NCI-H1436 treated with DMSO at 0.1 percent for 48 hours (cell line): ENCODE results near the gene RANBP3.
A peak's percentile ranks its signal among the peaks of the same experiment; 100 is the strongest.
"Not testable (repeated sequence)": the region's sequence is repeated elsewhere in the genome, so short reads cannot be mapped to it uniquely, and the experiment has no call there.

Experiments
- DNase-seq: peaks from one replicate; lab custom pipeline; 2025; lab: John Stamatoyannopoulos, UW

RANBP3 gene

DNA sequence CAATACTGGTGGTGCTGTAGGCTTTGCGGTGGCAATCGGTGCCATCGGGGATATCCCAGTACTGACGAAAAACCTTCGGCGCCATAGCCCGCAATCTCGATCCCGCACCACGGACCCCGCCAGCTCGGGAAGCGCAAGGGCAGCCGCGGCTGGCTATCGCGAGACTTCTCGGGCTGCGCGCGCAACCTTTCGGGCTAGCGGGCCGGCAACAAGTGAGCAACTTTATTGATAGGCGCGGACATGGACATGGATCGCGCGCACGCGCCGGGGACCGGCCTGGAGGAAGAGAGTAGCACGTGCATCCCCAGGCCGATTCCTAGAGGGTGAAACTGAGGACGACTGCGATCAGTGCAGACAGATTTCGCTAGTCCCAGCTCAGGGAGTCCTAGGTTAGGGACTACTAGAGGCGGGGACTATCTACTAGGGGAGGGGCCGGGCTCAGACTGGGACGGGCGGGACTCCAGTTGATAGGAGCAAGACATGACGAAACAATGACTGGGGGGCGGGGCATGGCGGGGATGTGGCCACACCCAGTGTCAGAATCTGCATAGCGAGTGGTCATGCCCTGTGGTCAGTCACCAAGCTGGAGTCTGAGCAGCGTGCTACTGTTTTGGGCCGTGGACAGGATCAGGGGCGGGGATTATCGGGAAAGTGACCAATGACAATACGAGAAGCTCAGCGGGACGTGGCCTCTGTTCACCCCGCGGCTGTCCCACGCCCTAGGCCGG lies 74.2 kb downstream of the RANBP3 start, which contains the start of gene NDUFA11:
NDUFA11 (minus strand) TSS at position 167 of the 728 bp plus-strand sequence; CDS start at position 85, 82 bp downstream.
- peak; percentile 82 for DNase-seq

DNA sequence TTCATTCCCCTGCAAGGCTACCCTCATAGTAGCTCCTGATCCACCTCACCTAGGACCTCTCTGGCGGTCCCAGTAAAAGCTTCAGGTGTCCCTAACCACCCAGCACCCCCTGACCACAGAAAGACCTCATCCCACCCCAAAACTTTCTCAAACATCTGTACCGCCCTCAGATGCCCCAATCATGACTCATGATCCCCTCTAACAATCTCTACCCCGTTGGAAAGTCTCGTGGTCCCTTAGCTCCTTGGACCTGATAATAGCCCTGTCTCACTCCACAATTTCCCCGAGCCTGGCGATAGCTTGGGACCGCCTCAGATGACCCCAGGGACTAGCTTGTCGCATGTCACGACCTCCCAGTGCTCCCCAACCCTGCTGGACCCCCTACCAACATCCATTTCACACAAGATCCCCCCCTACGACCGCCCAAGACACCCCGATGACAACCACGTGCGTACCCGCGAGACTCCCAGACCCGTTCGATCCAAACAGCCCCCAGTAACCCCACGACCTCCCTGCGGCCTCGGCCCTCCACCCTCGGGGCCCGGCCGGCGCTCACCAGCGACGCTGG lies 74.8 kb downstream of the RANBP3 start:
- no peak for DNase-seq

DNA sequence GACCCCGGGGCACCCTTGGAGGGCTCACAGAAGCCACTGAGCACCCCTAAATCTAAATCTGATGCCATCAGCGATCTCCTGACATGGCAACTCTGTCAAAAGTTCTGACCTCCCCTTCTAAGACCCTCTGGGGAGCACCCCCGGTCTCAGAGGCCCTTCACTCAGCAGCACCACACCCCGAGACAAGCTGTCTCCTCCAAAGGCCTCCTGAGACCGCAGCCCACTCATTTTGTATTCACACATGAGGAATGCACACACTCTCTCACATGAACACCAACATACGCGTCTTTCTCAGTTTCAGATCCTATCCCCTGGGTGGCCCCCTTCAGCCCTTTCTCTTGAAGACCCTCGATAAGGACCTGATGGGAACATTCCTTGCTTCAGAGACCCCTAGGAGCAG lies 77.0 kb downstream of the RANBP3 start:
- no peak for DNase-seq

DNA sequence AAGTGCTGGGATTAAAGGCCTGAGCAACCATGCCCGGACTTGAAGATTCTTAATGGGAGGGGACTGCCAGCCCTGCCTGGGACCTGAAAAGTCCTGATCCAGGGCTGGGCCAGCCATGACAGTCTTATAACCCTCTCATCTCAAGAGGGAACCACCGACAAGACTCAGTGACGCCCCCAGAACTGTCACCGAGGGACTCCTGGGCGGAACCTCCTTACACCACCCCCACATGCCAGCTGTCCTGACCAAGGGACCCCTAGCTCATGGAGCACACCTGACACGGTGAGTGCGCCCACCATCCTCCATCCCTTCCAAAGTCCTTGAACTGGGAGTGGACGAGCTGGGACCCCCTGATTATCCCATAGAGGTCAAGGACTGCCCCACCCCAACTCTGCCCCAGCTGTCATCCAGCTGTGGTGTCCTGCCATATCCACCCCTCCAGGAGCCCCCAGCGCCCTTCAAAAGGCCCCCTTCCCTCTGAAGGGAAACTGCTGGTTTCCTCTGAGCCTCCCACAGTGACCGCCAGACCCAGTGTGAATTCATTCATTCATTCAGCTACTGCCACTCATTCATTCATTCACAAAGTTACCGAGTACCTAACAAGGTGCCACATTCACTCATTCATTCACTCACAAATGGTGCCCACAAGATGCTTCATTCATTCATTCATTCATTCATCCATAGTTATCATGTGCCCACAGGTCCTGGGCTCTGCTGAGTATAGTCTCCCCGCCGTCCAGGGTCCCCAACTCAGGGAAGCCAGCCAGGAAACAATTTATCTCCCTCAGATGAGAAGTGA lies 78.0 kb downstream of the RANBP3 start:
- DNase-seq: no peak

DNA sequence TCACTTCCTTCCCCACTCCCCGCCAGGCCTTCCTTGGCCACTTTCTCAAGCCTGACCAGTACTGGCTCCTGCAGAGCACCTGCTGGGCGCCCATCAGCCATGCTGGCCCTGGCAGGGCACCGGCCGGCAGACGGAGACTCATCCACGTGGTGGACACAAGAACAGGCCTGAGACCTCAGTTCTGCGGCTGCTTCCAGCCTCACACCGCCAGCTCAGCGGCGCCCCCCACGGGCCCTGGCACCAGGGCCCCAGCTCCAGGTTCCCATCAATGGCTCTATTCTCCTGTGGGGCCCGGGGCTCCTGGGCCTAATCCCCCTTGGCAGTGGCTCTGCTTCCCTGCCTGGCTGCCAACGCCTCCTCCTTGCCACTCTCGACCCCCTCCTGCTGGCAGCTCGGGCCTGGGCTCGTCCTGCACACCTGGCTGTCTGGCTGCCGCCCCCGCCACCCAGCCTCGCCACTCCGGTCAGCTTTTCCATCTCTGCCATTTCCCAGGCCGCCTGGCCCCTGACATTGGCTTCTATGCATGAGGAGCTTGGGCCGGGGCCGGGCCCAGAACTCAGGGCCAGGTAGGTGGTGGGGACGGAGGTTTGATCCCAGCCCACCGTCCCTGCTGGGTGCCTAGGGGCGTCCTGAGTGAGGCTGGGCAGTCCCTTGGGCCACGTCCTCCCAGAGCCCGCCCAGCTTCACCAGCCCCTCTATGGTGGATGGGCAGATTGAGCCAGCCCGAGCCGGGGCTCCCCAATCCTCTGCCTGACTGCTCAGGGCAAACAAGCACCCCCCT lies 80.6 kb downstream of the RANBP3 start:
- DNase-seq: no peak

DNA sequence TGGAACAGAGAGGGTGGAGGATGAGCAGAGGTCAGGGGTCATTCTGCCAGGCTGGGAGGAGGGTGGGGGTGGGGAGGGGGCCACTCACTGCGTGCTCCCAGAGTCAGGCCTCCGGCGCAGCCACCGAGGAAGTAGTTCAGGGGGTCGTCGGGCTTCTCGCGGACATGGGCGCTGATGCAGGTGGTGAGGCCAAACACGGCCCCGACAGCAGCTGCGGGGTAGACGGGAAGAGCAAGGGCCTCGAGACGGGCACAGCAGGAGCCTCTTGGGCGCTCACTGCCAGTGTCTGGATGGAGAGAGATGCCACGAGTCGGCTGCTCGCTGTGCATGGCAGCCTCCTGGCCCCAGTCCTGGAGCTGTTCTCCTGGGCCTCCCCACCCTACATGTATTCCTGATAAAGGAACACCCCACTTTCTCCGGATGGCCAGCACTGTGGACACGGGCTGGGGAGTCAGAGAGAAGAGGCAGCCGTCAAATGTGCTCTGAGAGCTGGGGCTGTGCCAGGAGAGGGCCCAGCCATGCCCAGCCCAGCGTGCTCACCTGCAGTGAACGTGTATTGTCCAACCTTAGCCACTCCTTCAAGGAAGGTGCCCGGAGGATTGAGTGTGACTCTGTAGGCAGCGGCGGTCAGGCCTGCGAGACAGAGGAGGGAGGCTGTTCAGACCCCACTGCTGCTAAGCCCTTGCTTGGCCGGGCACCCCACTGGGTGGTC lies 81.4 kb downstream of the RANBP3 start:
- DNase-seq: no peak

DNA sequence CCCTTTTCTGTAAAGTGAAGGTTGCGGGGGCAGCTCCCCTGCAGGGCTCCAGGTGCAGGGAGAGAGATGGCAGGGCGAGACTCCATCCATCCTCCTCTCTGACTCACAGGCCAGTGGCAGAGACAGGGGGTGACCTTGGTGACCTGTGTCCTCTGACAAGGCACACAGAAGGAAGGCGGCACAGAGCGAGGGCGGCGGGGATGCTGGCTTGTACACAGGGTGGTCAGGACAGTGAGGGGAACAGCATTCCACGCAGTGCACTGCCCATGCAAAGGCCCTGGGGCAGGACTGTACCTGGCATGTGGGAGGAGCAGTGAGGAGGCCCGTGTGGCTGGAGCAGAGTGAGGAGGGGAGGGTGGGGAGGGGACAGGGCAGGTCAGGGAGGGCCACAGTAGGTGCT lies 82.0 kb downstream of the RANBP3 start:
- no peak for DNase-seq

DNA sequence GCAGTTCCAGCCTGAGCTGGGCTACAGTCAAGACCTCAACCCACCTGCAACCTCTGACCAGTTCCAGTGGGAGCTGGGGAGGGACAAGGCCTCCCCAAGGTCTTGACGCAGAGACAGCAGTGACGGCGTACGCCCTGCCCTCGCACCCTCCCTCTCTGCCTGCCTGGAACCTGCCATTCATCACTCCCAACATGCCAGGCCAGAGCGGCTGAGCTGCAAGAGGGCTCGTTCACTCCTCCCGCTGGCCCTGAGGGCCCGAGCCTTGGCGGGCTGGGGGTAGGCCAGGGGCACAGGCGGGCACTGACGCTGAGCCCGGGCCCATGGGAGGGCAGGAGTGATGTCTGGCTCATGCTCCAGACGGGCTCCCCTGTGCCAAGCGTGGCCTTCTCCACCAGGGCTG lies 82.5 kb downstream of the RANBP3 start:
- no peak for DNase-seq

DNA sequence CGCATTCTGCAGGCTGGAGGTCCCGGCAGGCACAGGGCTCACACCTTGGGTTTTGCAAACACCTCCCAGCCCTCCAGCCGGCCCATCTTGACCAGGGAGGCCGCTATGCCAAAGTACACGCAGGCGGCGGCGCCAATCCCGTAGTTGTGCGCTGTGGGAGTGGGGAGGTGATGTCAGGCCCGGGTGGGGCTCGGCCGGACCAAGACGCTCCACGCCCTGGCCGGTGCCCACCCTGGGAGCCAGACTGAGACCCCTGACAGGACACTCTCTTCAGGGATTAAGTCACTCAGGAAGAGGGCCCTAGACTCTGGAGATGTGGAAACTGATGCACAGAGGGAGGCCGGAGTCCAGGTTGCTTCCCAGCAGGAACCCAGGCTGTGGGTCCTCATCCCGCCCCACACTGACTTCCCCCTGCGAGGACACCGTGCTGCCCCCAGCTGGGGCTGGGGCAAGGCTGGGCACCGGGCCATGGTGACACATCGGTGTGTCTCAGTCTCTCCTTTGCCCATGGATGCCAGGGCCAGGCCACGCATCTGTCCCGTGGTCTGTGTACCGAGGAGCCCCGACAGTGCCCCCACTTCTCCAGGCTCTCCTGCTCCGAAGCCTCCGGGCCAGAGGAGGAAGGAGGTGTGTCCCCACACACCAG lies 83.1 kb downstream of the RANBP3 start:
- no peak for DNase-seq

DNA sequence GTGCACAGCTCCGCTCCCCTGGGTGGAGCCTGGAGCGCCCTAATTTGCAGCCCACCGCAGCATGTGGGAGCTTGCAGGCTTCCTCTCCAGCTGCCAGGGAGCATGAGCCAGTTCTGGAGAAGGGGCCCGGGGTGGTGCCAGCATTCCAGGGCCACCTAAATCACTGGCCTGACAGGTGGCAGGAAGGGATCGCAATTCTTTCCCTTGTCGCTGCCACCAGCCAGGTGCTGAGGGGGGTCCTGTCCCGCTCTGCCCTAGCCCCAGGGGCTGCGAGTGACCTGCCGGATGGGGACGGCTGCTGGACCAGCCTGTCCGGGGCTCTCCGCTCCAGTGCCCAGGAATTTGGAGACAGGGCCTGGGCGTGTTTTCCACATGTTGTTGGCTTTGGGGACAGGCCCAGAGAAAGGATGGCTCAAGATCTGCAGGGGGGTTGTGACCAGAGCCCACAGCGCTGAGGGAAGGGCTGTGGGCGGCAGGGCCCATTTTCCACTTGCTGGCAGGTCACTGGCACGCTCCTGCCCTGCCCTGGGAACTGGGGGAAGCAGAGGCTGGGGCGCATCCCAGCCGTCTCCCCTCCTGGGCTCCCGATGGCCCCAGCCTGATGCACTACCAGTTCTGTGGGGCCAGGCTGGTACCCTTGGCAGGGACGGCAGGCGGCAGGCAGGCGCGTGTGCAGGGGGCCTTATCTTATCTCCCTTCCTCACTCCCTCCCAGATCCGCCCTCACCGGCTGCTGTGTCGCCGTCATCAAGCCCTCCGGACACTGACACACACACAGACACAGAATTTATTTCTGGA lies 83.8 kb downstream of the RANBP3 start:
- no peak for DNase-seq

DNA sequence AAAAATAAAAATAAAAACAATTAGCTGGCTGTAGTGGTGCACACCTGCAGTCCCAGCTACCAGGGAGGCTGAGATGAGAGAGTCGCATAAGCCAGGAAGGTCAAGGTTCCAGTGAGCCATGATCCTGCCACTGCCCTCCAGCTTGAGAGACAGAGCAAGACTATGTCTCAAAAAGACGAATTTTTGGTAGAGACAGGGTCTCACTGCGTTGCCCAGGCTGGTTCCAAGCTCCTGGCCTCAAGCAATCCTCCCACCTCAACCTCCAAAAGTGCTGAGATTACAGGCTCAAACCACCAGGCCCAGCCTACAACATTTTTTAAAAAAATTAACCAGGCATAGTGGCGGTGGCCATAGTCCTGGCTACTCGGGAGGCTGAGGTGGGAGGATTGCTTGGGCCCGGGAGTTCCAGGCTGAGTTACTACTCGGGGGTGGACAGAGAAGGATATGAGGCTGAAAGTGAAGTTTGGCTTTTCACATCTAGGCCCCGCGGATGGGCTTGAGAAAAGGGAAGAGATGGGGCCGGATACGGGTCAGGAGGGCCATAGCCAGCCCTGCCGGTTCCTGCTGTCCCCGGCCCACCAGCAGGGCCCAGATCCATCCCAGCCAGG lies 84.5 kb downstream of the RANBP3 start:
- DNase-seq: no peak

DNA sequence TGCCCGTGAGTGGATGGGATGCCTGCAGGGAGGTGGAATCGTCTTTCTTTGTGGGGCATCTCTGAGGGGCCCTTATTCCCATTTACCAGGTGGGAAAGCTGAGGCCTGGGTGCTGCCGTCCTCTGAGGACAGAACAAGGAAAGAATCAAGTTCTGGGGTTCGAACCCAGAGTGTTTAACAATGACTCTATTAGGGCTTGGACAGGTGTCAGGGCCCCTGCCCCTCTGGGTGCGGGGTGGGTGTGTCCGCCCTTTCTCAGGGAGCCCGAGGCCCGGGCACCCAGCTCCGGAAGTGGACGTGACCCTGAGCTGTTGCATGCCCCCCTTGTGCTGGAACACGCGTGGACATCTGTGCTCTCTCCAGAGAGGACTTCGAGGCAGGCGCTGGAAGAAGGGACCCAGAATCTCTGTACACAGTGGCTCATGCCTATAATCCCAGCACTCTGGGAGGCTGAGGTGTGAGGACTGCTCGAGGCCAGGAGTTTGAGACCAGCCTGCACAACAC lies 85.1 kb downstream of the RANBP3 start:
- no peak for DNase-seq

DNA sequence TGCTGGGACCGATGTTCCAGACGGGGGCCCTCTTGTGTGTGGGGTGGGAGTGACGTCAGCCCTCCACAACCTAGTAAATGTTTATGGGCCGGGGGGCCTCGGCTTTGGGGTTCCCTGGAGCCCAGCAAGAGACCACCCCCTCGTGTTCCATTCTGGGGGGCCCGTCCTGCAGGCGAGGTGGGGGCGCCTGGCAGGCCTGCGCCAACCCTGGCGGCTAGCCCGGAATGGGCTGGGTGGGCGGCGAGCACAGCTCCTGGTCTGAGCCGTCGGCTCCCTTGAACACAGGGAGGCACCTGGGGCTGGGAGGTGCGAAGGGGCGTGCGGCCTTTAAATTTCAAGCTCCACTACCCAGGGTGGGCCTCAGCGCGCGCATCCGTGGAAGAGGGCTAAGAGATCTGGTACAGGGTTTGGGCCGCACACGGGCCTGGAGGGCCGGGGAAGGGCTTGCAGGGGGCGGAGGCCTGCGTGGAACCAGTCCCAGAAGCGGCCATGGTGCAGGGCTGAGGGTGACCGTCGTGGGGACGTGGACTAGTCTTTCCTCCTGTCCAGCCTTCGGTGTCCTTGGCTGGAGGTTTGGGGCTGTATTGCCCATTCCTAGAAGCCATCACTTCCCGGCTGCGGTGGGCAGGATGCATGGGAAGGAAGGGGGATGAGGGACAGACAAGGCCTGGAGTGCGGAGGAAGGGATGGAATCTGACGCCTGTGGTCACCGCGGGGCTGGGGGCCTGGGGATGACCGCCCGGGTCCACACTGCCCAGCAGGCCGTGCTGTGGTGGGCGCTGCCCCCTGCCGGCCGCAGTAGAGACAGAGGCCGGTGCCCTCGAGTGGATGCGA lies 85.8 kb downstream of the RANBP3 start:
- no peak for DNase-seq

DNA sequence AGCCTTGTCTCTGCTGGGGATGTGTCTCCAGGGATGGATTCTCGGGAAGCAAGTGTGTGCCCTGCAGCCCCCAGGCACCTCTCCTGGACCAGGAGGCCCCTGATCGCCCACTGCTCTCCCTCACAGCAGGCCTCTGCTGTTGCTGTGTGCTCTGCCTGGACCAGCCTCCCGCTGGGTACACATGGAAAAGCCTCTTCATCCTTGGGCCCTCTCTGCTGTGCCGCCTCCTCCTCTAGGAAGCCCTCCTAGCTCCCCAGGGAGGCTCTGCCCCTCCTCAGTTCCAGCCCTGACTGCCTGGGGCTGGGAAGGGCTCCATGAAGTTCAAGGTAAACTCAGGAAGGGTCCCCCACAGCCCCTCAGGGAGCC lies 86.4 kb downstream of the RANBP3 start:
- no peak for DNase-seq

DNA sequence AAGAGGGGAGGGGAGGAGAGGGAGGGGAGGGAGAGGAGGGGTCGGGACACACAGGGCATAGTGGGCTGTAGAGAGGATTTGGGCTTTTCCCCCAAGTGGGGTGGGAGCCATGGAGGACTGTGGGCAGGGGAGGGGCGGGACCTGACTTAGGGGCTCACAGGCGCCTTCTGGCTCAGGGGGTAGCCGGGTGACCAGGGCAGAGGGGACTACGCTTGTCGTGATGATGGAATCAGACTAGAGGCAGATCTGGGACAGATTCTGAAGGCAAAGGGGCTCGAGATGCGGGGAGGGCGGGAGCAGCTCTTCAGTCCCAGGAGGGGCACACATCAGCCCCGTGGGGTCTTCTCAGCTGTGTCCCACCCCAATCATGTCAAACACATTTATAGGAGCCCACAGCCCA lies 87.8 kb downstream of the RANBP3 start:
- no peak for DNase-seq

DNA sequence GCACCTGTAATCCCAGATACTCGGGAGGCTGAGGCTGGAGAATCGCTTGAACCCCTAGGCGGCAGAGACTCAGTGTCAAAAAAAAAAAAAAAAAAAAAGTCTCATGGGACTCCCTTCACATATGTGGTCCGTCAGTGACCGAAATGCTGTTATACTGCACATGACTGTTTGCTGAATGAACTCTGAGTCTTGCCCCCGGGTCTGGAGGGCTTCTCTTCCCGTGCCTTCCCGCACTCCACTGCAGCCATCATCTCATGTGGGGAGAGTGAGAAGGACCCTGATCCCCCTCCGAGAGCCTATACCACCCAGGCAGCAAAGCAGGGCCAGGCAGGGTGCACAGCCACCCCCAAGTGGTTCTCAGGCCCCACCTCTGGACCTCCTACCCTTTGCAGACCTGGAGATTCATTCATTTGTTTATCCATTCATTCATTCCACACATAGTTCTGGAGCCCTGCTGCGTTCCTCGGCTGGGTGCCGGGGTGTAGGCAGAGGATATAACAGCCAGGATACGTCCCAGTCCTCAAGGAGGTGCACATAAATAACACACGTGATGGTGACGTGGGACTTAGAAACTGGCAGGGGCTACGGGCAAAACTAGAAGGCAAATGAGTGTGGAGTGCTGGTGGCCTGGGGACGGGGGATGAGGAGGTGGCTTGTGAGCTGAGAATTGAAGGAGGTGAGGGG lies 88.5 kb downstream of the RANBP3 start:
- DNase-seq: no peak

DNA sequence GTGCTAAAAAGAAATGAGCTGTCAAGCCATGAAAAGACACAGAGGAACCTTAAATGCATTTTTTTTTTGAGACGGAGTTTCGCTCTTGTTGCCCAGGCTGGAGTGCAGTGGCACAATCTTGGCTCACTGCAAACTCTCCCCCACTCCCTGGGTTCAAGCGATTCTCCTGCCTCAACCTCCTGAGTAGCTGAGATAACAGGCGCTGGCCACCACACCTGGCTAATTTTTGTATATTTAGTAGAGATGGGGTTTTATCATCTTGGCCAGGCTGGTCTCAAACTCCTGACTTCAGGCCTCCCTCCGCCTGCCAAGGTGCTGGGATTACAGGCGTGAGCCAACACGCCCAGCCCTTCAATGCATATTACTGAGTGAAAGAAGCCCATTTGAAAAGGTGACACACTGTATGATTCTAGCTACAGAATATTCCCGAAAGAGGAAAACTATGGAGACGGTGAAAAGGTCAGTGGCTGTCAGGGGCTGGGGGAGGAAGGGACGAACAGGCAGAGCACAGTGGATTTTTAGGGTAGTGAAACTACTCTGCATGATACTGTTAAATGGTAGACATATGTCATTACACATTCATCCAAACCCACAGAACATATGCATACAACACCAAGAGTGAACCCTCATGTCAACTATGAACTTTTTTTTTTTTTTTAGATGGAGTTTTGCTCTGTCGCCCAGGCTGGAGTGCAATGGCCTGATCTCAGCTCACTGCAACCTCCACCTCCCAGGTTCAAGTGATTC lies 93.7 kb downstream of the RANBP3 start:
- DNase-seq: not testable (repeated sequence)
